GM12801 (cell line): ENCODE results near the gene MCF2L2.

Experiments used
- CTCF ChIP-seq: IDR thresholded peaks from one replicate; pipeline ENCODE4 v1.5.1; 2011; ENCODE audit warnings: control low read depth; ENCODE audit not compliant: insufficient read length; ENCODE audit errors: extremely low read depth

MCF2L2 gene

GRCh38 chr3:183128709-183129108 is 299.7 kb downstream of the MCF2L2 start:
- no peak for TF ChIP-seq CTCF
